Measurements from ENCODE around the gene NXPH1.

The NXPH1 gene

GRCh38 chr7:8511855-8512254 is 78.4 kb downstream of the NXPH1 start:
- DNase-seq: no peak

GRCh38 chr7:8514781-8515519 is 81.5 kb downstream of the NXPH1 start:
- DNase-seq: no peak

DNA sequence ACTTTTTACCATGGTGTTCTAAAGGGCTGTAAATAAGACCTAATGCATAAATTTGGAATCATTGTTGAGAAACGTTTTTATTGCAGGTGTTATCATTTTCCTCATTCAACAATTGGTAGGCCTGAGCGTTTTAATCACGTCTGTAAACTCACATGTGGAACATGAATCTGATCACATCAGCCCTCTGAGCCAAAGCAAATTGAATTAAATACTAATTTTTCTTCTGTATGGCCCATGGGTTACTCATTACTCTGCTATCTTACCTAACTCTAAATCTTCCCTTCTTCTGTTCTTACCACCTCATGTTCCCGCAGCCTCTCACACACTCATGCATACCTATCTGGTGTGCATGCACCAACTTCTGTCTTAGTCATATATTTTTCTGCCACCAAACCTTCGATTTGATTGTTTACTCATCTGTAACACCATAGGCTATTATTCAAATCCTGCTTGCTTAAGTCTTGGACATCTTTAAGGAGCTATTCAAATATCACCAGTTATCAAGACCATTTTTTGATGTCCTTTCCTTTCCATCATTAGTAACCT is 82.3 kb downstream of the NXPH1 start:
- DNase-seq: no peak

DNA sequence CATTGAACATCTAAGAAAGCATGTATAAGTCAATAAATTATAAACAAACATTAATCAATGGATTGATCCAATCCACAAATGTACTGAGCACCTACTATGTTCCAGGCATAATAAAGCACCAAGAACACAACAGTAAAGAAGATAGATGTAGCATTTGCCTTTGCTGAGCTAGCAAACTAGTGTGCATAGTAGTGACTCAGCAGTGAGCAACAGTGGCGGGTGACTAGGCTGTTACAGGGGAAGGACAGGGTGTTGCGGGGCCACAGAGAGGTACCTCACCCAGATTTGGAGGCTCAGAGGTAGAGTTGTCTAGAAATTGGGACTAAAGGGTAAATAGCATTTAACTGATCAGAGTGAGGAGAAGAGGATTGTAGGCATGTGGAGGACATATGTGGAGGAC is 83.6 kb downstream of the NXPH1 start:
- DNase-seq: no peak

DNA sequence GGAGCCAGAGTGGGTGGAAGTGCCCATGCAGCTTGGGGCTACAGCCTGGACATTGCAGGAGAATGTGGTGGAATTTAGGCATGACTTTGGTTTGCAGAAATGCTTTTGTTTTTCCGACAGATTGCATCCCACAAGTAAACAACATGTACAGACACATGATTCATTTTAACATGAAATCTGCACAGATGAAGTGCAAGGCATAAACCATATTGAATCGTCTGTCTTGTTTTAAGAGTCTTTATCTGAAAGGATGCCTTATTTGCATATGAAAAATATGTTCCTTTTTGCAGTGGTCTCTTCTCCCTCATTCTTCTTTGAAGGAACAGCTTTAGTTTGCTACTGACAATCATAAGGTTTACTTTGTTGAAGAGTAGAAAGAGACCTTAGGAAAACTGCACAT is 94.9 kb downstream of the NXPH1 start:
- no peak for DNase-seq

DNA sequence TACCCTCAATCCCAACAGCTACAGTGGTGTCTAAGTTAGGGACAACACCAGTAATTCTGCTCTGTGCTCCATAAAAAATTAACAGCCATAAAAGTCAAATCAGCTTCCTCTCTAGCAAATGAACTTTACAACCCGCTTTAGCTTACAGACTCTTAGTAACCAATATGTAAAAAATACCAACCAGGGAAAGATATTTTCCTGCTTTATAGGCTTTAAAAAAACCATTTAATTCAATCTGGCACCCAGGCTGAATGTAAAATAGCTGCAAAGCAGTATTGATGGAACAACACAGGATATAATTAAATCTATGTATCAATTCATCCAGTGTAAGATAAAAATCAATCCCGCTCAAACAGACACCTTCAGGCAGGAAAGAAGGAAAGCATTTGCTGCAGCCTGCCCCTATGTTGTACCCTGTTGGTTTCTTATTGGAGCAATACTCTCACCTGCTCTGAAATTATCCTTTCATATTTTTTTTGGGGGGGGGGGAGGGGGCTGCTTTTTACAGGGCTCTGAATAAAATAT is 98.6 kb downstream of the NXPH1 start:
- no peak for DNase-seq

- no peak for DNase-seq
Observed at GRCh38 chr7:8536431-8536830, 103.0 kb downstream of the NXPH1 start.

DNA sequence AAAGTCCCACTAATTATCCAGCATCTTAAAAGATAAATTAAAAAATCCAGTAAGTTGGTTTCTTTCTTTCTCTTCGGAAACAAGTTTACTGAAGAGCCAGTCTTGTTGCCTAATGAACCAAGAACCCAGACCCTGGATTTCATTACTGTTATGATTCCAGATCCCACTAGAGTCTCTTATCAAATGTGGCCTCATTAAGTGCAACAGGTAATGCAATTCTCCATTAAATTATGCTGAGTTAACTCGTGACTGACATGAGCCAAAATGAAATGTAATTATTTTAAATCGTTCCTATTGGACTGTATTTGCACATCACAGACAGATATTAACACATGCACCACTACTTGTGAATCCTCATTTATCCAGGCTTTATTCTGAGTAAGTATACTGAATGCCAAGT is 115.6 kb downstream of the NXPH1 start:
- DNase-seq: no peak

DNA sequence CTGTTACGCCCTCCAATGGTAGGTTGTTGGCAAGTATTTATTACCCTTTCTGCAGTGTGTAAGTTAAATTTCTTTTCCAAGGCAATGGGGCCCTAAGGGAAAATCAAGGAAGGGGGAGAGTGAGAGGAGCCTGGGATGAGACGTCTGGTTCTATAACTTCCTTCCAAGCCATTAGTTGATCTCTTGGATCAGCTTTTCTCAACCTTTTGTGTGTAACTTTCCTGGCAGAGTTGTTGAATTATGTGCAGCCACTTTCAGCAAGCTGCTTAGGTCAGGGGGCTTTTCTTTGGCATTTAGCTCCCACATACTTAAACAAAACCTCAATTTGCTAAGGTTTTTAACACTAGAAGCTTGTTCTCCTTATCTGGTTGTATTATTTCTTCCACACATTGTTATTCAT is 127.1 kb downstream of the NXPH1 start:
- DNase-seq: no peak

GRCh38 chr7:8561449-8561848 is 128.0 kb downstream of the NXPH1 start:
- no peak for DNase-seq

GRCh38 chr7:8564281-8564680 is 130.9 kb downstream of the NXPH1 start:
- no peak for DNase-seq

DNA sequence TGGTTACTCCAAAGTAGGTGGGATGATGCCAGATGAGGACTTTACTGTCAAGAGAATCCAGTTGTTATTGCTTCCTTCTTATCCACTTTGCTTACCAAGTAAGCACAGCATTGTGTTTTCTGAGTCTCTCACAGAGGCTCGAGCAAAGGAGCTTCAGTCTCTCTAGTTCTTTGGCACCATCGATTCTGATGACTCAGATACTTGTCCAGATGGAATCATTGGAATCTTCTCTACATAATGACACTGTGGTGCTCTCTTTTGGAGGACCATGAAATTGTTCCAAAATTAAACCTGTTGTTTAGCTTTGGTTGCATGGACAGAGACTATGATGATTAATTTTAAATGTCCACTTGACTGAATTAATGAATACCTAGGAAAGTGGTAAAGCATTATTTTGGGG is 132.6 kb downstream of the NXPH1 start:
- DNase-seq: no peak

DNA sequence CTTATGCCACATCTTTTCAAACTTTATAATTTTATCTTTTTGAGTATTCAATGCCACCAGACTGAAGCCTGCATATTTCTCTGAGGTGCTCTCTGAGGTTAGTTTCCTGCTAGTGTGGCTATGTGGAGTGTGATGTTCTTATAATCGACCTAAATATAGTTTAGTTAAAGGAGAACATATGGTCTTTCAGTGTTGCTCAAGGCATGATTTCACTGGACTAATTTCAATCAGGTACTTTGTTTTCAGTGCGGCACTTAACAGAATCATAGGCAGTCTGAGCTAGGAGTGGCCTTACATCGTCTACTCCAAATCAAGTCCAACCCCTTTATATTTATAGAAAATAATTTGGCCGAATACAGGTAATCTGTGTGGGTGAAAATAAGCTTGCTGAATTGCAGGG is 134.2 kb downstream of the NXPH1 start:
- no peak for DNase-seq

- no peak for DNase-seq
Observed at GRCh38 chr7:8579661-8580194, 146.3 kb downstream of the NXPH1 start.

- DNase-seq: no peak
Observed at GRCh38 chr7:8581842-8582241, 148.4 kb downstream of the NXPH1 start.

GRCh38 chr7:8582728-8583127 is 149.3 kb downstream of the NXPH1 start:
- DNase-seq: no peak

DNA sequence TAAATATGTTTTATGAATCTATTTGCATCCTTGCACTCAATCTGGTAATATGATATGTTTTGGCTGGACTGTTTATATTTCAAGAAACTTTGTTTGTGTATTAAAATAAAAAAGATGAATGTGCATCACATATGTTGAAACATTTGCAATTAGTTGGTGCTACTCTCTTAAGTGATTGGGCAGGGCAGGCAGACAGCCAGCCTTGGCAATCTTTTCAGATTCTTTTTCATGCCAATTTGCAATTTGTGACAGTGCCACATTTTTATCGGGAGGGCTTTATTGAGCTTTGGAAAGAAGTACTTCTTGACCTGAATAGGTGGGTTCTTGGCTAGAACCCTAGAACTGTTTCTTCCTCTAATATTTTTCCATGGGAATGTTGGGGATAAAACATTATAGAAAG is 152.2 kb downstream of the NXPH1 start:
- DNase-seq: no peak

- no peak for DNase-seq
Observed at GRCh38 chr7:8590225-8590624, 156.8 kb downstream of the NXPH1 start.

- no peak for DNase-seq
Observed at GRCh38 chr7:8590791-8591190, 157.4 kb downstream of the NXPH1 start.

DNA sequence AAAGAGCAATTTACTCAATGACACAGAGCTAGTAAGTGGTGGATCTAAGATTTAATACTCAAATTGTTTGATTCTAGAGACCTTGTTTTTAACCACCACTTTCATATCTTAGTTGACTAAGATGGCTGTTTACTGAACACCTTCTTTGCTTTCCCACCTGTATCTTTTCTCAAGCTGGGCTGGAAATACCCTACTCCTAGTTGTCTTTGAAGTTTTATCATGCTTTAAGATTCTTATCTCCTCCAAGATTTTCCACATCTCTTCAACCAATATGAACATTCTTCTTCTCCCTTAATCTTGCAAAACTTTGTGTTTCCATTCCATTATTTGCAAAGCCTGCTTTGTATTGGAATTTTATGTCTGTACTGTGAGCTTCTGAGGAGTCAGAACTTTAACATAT is 157.9 kb downstream of the NXPH1 start:
- no peak for DNase-seq

DNA sequence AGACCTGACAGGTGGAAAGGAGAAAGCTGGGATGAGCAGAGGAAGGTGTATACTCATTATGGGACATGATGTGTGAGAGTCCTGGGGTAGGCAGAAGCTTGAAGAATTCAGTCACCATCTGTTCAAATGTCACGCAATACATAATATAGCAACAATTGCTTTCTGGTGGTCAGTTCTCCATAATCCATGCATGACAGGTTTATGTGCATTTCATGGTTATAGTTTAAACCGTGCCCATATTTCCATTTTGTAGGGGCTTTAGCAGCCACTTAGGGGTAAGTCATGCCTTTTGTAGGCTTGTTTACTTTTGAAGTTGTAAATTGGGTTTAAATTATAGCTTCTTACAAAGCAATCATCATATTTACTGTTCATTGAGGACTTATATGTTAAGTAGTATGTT is 158.8 kb downstream of the NXPH1 start:
- no peak for DNase-seq

GRCh38 chr7:8594115-8594514 is 160.7 kb downstream of the NXPH1 start:
- DNase-seq: no peak

GRCh38 chr7:8597565-8597964 is 164.2 kb downstream of the NXPH1 start:
- DNase-seq: no peak

DNA sequence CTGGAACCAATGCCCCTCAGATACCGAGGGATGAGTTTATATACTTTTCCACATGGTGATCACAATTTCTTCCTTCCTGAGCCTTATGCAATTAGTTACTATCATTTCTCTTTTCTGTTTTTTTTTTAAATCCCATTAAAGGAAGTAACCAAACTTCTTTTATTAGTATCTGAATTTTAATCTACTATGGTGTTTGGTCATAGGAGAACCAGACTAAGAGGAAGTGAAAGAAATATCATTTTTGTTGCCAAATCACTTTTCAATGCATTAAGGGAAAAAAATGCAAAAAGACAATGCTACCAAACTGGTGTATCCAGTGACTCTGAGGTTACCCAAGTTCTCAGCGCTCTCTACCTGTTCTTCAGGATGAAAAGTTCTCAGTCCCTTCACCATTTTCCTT is 167.7 kb downstream of the NXPH1 start:
- no peak for DNase-seq

DNA sequence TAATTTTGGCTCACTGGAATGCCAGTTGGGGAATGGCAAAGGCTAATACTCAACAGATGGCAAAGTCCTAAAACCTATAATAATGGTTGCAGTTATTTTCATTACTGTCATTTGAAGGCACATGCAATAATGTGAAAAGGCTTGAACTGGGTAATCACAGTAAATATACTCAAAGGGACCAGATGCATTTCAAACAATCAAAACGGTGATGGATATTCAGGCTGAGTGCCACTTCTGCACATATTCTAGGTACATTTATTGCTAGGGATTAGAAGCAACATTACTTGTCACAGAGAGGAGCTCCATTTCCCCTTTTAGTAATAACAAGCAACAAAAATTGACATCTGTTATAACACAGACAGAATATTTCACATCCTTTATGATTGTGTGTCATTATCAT is 171.8 kb downstream of the NXPH1 start:
- no peak for DNase-seq

All from activated CD4-positive, alpha-beta T cell treated with anti-CD3 and anti-CD28 coated beads, Interleukin-2, amount 50 U/mL, for 16 hours (primary cell).